HG03280 (cell line): ENCODE data around the gene TEX55.
A peak's percentile ranks its signal among the peaks of the same experiment; 100 is the strongest.
"Not testable (repeated sequence)": the region's sequence is repeated elsewhere in the genome, so short reads cannot be mapped to it uniquely, and the experiment has no call there.

Source experiments
- ATAC-seq: cut with Tn5 transposase; IDR thresholded peaks from one replicate; pipeline ENCODE4 v1.9.1; 2021; ENCODE audit warnings: mild to moderate bottlenecking, moderate library complexity; ENCODE audit not compliant: unreplicated experiment

Gene TEX55

GRCh38 chr3:119145500-119146167 is at the start of gene TEX55:
Gene TEX55, plus strand, starts transcription at chr3:119146165. Its CDS starts 25 bp downstream, at chr3:119146190.
- ATAC-seq: peak; percentile 75

- no peak for ATAC-seq
Observed at GRCh38 chr3:119098003-119098402, 48.0 kb upstream of the TEX55 start.

- ATAC-seq: no peak
Observed at GRCh38 chr3:119098619-119099222, 47.2 kb upstream of the TEX55 start.

GRCh38 chr3:119099785-119100184 is 46.2 kb upstream of the TEX55 start:
- ATAC-seq: no peak

GRCh38 chr3:119104031-119104430 is 41.9 kb upstream of the TEX55 start:
- no peak for ATAC-seq

GRCh38 chr3:119118330-119118729 is 27.6 kb upstream of the TEX55 start:
- ATAC-seq: not testable (repeated sequence)

GRCh38 chr3:119120480-119120879 is 25.5 kb upstream of the TEX55 start:
- ATAC-seq: no peak

GRCh38 chr3:119122350-119122749 is 23.6 kb upstream of the TEX55 start:
- no peak for ATAC-seq

GRCh38 chr3:119125342-119125741 is 20.6 kb upstream of the TEX55 start:
- ATAC-seq: no peak

GRCh38 chr3:119125742-119126504 is 20.0 kb upstream of the TEX55 start:
- ATAC-seq: no peak

GRCh38 chr3:119130291-119130690 is 15.7 kb upstream of the TEX55 start:
- not testable (repeated sequence) for ATAC-seq

GRCh38 chr3:119132291-119132690 is 13.7 kb upstream of the TEX55 start:
- ATAC-seq: not testable (repeated sequence)

GRCh38 chr3:119139360-119139759 is 6.6 kb upstream of the TEX55 start:
- not testable (repeated sequence) for ATAC-seq

- ATAC-seq: no peak
Observed at GRCh38 chr3:119140466-119140865, 5.5 kb upstream of the TEX55 start.

GRCh38 chr3:119145128-119145499 is 851 bp upstream of the TEX55 start:
- peak; percentile 33 for ATAC-seq

GRCh38 chr3:119146578-119147375 is 812 bp downstream of the TEX55 start:
- ATAC-seq: no peak

GRCh38 chr3:119147494-119147893 is 1.5 kb downstream of the TEX55 start:
- ATAC-seq: no peak

GRCh38 chr3:119148493-119149180 is 2.7 kb downstream of the TEX55 start:
- ATAC-seq: no peak

GRCh38 chr3:119149484-119149883 is 3.5 kb downstream of the TEX55 start:
- no peak for ATAC-seq

- ATAC-seq: no peak
Observed at GRCh38 chr3:119156868-119157267, 10.9 kb downstream of the TEX55 start.

- ATAC-seq: no peak
Observed at GRCh38 chr3:119157971-119158370, 12.0 kb downstream of the TEX55 start.
